Natural killer cell (primary cell): ENCODE results near the gene SPRY4. TPM values are rescaled to one million over a fixed set of nuclear protein-coding genes. Genes with fewer than 3 reads are reported as not detected.

Experiments
- ATAC-seq, 3 donors: fragments of 150-1000 bp in 2 of 3; fragments of 200-7000 bp in 1 of 3; cut with Tn5 transposase; 1 replicate in 1 of 3; 2 replicates in 2 of 3; pipeline ENCODE4 v1.10.0; 2021; ENCODE audit warnings: mild to moderate bottlenecking in 2 of 3, moderate library complexity in 2 of 3
- DNase-seq, 2 donors: peaks; one replicate each; pipeline versions ENCODE4 v3.0.0 to v3.0.0-alpha.2; 2013 to 2021; ENCODE audit warnings: mixed read lengths in 1 of 2
- H3K27ac ChIP-seq: one replicate; pipeline ENCODE4 v1.5.1; 2013; ENCODE audit warnings: mild to moderate bottlenecking, low read length
- H3K27me3 ChIP-seq: one replicate; pipeline ENCODE4 v1.6.1; 2013; ENCODE audit warnings: low read length; ENCODE audit not compliant: control insufficient read depth, insufficient read depth
- H3K36me3 ChIP-seq: one replicate; pipeline ENCODE4 v1.6.1; 2013; ENCODE audit warnings: low read length; ENCODE audit not compliant: control insufficient read depth, insufficient read depth
- H3K4me1 ChIP-seq: one replicate; pipeline ENCODE4 v1.6.1; 2013; ENCODE audit warnings: low read length; ENCODE audit not compliant: control insufficient read depth, insufficient read depth
- H3K4me3 ChIP-seq: one replicate; pipeline ENCODE4 v1.5.1; 2013; ENCODE audit warnings: low read length
- H3K9me3 ChIP-seq: one replicate; pipeline ENCODE4 v1.6.1; 2013; ENCODE audit warnings: low read length; ENCODE audit not compliant: control insufficient read depth, insufficient read depth
- H3K27ac Mint-ChIP-seq, 2 donors: one replicate each; pipeline ENCODE4 v1.8.0; 2022; ENCODE audit warnings: mild to moderate bottlenecking in 2 of 2, mixed read lengths in 2 of 2, moderate library complexity in 1 of 2
- H3K27me3 Mint-ChIP-seq, 2 donors: one replicate each; pipeline ENCODE4 v1.8.0; 2022; ENCODE audit warnings: low read depth in 2 of 2, mixed read lengths in 2 of 2
- H3K36me3 Mint-ChIP-seq: one replicate; pipeline ENCODE4 v1.8.0; 2022; ENCODE audit warnings: mixed read lengths
- H3K4me1 Mint-ChIP-seq, 2 donors: one replicate each; pipeline ENCODE4 v1.8.0; 2022; ENCODE audit warnings: mixed read lengths in 2 of 2
- H3K4me3 Mint-ChIP-seq: one replicate; pipeline ENCODE4 v1.8.0; 2022; ENCODE audit warnings: mild to moderate bottlenecking, moderate library complexity, mixed read lengths
- H3K9me3 Mint-ChIP-seq, 2 donors: one replicate each; pipeline ENCODE4 v1.8.0; 2022; ENCODE audit warnings: mixed read lengths in 2 of 2
- WGBS: methylation state at CpG from one replicate; pipeline ENCODE4 v1.1.7; 2013; ENCODE audit warnings: missing lambda C conversion rate; ENCODE audit not compliant: insufficient coverage; 5-methylcytosine and 5-hydroxymethylcytosine counted together
- intact Hi-C: fragments of 100-400 bp; cut with micrococcal nuclease; formaldehyde crosslinking; loops from one replicate; pipeline ENCODE4 v1.14.2; 2022
- total RNA-seq, 4 donors: library from RNA; stranded (reverse); fragments of 120-200 nt in 1 of 4; gene quantifications; one replicate each; pipeline versions ENCODE4 v1.2.3 to v1.2.4, GENCODE V29; 2013 to 2022
- TF ChIP-seq, protein P1 (sequence below): fragments of 200-600 bp; IDR thresholded peaks from one replicate; pipeline ENCODE4 v1.8.0; 2022; ENCODE audit warnings: antibody characterized with exemption

The SPRY4 gene
- total RNA-seq, 3 donors from 2014 or later (not counting 1 experiment from before 2014, with no cell fraction given), result 0.20 to 1.3 (median 0.40) TPM

DNA sequence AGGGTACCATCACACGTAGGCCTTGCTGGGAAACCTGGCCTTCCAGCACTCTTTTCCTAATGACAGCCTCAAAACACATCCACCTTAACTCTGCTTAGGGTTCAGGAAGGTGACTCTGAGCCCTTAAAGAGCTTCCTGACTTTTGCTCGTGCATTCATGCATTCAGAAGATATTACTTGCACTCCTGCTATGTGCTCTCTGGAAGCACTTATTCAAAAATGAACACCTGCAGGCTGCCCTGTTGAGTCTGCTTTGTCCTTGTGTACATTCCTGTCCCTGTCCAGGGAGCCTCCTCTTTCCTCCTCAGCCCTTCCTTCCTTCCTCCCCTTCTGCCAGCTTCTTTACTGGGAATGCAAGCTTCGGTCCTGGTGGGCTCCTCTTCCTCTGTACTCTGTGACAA, 61.5 kb downstream of the SPRY4 start:
- H3K4me1 Mint-ChIP-seq, result peaks cover 7 to 8% of the 10 kb centered on the region in 2 donors
- ATAC-seq (no peak), DNase-seq (no peak)
- WGBS, result 50% methylated on average over 3 of the region's 3 CpGs
- Histone ChIP-seq H3K4me3 (no peak overlapping the region), H3K27me3 (no peaks in the 10 kb centered on the region), H3K27ac (no peak overlapping the region), H3K4me1 (peaks cover 8% of the 10 kb centered on the region), H3K9me3 (no peaks in the 10 kb centered on the region), H3K36me3 (no peaks in the 10 kb centered on the region)
- H3K27ac Mint-ChIP-seq, result no peak overlapping the region
- peaks cover 0 to under 1% of the 10 kb centered on the region in 2 donors for H3K27me3 Mint-ChIP-seq
- no peak overlapping the region for H3K4me3 Mint-ChIP-seq
- no peaks in the 10 kb centered on the region for H3K9me3 Mint-ChIP-seq
- intact Hi-C loops, result no loop called here
- TF ChIP-seq, protein P1, sequence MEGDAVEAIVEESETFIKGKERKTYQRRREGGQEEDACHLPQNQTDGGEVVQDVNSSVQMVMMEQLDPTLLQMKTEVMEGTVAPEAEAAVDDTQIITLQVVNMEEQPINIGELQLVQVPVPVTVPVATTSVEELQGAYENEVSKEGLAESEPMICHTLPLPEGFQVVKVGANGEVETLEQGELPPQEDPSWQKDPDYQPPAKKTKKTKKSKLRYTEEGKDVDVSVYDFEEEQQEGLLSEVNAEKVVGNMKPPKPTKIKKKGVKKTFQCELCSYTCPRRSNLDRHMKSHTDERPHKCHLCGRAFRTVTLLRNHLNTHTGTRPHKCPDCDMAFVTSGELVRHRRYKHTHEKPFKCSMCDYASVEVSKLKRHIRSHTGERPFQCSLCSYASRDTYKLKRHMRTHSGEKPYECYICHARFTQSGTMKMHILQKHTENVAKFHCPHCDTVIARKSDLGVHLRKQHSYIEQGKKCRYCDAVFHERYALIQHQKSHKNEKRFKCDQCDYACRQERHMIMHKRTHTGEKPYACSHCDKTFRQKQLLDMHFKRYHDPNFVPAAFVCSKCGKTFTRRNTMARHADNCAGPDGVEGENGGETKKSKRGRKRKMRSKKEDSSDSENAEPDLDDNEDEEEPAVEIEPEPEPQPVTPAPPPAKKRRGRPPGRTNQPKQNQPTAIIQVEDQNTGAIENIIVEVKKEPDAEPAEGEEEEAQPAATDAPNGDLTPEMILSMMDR, result no peak
- H3K36me3 Mint-ChIP-seq, result no peaks in the 10 kb centered on the region

DNA sequence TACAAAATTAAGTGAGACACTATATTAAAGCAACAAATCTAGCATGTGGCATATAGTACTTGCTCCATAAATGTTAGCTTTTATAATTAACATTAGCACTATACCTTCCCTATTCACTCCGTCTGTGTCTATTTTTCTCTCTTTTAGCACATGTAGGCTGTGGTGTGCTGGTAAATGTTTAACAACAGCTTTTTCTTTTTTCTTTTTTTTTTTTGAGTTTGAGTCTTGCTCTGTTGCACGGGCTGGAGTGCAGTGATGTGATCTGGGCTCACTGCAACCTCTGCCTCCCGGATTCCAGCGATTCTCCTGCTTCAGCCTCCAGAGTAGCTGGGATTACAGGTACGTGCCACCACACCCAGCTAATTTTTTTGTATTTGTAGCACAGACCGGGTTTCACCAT, 62.1 kb downstream of the SPRY4 start:
- DNase-seq (no peak), ATAC-seq (no peak)
- H3K36me3 Mint-ChIP-seq, result no peaks in the 10 kb centered on the region
- Histone ChIP-seq H3K9me3 (no peaks in the 10 kb centered on the region), H3K27me3 (no peaks in the 10 kb centered on the region), H3K4me3 (no peak overlapping the region), H3K36me3 (no peaks in the 10 kb centered on the region), H3K4me1 (peaks cover 8% of the 10 kb centered on the region), H3K27ac (no peak overlapping the region)
- H3K4me3 Mint-ChIP-seq, result no peak overlapping the region
- no peaks in the 10 kb centered on the region for H3K9me3 Mint-ChIP-seq
- 93% methylated on average over 5 of the region's 6 CpGs for WGBS
- peaks cover 7 to 8% of the 10 kb centered on the region in 2 donors for H3K4me1 Mint-ChIP-seq
- TF ChIP-seq, protein P1, result no peak
- H3K27ac Mint-ChIP-seq, result no peak overlapping the region
- no peaks in the 10 kb centered on the region for H3K27me3 Mint-ChIP-seq
- intact Hi-C loops, result no loop called here

Other genes with a start within 250 kb of the SPRY4 start
- 10 to 100 TPM; 45.4 to 57.6 (median 51.7) TPM for gene NDFIP1, start 216.2 kb downstream of the SPRY4 start, total RNA-seq